GM12874 (cell line): ENCODE results near the gene OR2G2.

Source experiments
- TF ChIP-seq, protein P1 (sequence below): IDR thresholded peaks from 2 replicates; pipeline ENCODE4 v1.5.1; 2011; ENCODE audit warnings: low read depth, mild to moderate bottlenecking, control low read depth, low read length, moderate library complexity; ENCODE audit not compliant: insufficient read depth

The OR2G2 gene

DNA sequence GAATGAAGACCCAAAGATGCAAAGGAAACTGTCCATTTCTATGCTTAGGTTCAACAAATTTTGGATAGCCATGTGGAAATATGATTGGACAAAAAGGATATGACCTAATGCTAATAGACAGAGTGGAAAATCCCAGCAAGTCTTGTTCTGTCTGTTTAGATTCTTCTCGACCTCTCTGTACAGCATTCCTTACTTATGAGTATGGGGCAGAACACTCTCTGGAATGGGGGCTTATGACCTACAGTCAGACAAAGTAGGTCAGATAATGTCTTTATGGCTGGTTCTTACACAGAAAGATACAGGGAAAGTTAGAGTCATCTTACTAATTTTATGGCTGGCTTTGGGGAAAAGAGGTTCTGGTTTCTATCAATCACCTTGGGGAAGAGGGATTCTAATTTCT lies 36.4 kb upstream of the OR2G2 start:
- TF ChIP-seq, protein P1, sequence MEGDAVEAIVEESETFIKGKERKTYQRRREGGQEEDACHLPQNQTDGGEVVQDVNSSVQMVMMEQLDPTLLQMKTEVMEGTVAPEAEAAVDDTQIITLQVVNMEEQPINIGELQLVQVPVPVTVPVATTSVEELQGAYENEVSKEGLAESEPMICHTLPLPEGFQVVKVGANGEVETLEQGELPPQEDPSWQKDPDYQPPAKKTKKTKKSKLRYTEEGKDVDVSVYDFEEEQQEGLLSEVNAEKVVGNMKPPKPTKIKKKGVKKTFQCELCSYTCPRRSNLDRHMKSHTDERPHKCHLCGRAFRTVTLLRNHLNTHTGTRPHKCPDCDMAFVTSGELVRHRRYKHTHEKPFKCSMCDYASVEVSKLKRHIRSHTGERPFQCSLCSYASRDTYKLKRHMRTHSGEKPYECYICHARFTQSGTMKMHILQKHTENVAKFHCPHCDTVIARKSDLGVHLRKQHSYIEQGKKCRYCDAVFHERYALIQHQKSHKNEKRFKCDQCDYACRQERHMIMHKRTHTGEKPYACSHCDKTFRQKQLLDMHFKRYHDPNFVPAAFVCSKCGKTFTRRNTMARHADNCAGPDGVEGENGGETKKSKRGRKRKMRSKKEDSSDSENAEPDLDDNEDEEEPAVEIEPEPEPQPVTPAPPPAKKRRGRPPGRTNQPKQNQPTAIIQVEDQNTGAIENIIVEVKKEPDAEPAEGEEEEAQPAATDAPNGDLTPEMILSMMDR, result no peak

DNA sequence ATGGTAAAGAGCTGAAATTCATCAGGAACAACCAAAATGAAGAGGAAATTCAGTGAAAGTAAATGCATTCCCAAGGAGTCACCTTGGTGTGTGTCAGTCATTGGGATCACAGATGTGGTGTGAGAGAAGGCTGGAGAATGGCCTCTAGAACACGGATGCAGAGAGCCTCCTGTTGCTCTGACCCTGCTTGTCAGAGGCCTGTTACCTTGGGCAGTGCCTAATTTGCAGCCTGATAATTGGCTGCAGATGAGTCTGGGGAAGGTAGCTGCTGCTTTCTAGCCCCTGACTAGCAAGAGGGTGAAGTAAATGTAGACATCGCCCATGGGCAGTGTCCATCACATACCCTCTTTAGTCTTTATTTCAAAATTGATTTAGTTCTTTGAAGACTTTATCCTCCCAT lies 35.9 kb upstream of the OR2G2 start:
- TF ChIP-seq, protein P1, result no peak

DNA sequence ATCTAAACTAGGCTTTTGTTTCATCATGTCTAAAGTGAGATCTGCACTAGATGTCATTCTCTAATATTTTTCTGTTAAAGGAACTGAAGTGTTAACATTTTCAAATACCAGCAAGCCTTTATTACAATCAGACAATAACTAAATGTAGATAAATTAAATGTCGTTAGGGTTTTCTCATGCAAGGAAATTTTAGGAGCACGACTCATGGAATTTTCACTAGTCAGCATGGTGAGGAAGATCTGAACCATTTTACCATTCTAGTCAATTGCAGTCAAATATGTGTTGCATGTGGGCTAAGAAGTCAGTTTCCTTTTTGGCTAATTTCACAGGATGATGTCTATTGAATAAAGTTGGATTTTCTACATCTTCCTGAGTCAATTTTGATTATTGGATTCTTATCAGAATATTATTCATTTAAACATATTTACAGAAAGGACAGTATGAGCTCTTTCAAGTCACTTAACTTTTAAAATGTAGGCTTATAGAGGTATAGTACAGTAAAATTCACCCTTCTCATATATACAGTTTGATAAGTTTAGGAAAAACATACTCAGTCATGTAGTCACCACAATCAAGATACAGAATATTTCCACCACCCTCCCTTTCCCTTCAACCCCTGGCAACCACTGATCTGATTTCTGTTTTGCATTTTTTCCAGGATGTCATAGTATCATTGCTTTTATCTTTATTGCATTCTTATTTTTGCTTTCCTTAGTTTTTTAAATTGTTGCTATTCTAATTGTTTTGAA lies 30.1 kb upstream of the OR2G2 start:
- TF ChIP-seq, protein P1, result no peak

DNA sequence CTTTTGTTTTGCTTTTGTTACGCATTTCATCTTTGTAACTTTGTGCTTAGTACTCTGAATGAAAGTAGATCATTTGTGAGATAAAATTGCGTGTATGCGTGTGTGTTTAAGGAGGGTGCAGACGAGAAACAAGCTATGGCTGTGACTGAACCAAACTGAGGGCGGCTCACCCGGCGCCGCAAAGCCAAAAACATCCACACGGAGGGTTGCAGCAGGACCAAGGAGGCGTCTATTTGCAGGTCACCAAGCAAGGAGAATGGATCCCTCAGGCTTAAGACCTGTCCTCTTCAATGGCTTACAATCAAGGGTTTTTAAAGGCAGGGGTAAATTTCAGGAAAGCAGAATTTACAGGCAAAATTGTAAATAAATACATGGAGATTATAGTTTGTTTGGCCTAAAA lies 26.4 kb upstream of the OR2G2 start:
- TF ChIP-seq, protein P1, result no peak

DNA sequence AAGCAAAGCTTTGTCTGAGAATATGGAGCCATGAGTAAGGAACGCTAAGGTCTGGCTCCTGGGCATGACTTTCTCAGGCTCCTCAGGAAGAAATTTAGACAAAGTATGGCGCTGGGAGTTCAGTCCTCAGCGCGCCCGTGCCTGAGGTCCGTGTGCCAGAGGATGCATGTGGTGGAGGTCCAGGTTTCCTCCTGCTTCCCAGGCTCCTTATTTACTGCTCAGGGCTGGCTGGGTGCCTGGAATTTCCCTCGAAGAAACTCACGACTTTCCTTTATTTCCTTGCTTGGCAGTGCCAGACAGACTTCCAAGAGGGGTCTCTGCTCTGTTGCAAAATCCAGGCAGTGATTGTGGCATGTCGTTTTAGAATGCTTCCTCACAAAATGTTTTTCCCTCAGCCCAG lies 26.0 kb upstream of the OR2G2 start:
- TF ChIP-seq, protein P1, result no peak

DNA sequence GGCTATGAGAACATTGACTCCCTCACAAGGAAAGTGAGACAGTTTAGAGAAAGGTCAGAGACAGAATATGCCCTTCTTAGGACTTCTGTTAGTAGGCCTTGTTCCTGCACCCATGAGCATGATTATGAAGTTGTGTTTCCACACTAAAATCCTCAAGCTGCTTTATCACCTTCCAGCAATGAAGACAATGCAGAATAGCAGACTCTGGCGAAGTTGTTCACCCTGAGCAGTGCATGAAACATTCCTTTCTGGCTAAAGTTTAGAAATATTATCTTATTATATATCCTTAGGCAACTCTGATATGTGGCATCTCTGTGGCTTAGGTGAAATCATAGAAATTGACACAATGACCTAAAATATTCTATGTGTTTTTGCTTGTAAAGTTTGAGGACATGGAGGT lies 13.9 kb upstream of the OR2G2 start:
- TF ChIP-seq, protein P1, result no peak

DNA sequence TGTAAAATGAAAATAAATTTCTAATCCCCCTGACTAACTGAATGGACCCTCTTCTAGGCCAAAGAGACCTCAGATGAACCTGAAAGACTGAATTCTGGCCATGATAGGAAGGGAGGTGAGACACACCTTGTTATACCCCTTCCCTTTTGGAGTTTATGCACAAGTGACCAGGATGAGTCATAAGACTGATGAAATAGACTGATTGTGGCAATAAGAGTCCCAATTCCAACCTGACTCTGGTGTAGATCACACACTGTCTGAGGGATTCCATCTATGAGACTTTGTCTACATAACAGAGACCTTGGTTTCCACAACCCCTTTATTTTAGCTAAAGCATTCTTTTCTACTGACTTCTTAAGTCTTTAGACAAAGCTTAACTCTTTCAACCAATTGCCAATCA lies 13.5 kb upstream of the OR2G2 start:
- TF ChIP-seq, protein P1, result no peak
